HG03039 (cell line): ENCODE data around the gene NFIA.

Experiments
- ATAC-seq: cut with Tn5 transposase; IDR thresholded peaks from one replicate; pipeline ENCODE4 v1.9.1; 2021; ENCODE audit warnings: mild to moderate bottlenecking, moderate library complexity; ENCODE audit not compliant: unreplicated experiment

NFIA gene

DNA sequence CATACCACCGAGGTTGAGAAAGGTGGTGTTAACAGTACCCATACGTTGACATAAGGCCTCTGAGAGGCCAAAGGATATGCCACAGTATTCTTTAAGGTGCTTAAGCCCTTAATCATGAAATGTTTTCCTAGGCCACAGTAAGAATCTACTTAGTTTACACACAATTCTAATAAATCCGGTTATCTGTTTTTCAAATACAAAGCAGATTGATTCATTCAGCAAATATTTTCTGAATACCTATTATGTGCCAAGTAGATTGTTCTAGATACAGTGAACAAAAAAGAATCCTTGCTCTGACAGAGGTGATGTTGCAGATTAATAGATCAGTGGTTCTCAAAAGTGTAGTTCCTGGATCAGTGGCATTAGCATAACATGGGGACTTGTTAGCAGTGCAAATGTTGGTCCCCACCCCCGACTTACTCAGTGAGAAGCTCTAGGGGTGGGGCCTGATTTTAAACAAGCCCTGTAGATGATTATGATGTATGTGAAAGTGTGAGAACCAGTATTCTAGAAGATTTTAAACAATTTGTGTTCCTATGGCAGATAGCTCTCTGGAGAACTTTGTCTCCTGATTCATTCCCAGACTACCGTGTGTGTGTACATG lies 61.6 kb downstream of the NFIA start:
- no peak for ATAC-seq

DNA sequence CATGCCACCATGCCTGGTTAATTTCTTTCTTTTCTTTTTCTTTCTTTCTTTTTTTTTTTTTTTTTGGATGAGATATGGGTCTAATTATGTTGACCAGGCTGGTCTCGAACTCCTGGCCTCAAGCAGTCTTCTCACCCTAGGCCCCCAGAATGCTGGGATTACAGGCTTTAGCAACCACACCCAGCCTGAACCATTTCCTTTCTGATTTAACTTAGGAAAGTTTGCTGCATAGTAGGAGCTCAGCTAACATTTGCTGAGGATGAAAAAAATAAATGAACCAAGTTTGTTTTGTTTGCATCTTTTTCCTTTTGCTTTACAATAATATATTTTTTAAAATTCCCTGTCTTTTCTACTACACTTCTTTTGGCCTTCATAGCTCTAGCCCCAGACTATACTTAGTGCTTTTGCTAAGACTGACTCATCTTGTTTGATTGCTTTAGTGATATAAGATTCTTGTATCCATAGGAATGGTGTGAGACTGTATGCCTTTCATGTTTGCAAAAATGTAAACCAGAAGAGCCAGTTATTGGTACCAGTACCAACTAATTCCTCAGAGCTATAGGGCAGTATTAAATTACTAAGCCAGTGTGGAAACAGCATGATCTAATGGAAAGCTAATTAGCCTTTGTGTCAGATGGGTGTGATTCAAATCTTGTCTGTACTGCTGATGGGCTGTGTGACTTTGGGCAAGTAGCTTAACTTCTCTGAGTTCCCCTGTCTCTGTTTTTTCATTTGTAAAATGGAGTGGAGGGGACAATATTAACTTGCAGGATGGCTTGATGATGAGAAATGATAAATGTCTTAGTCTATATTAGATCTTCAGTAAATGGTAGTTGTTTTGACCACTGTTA lies 66.9 kb downstream of the NFIA start:
- no peak for ATAC-seq

DNA sequence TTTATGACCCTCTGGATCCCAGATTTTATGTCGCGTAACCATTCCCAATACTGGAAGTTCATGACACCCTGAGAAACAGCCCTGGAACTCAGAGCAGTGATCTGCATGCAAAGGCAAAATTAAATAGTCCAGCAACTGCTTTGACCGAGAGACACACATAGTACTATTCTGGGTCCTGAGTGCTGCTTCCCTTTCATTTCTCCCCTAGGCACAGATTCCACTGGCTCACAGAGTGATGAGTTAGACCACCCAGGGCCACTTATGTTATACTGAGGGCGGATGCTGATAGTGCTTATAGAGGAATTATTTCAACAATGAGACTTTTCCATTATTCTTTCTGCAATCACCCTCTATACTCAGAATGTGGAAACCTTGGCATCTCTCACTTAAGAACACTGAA lies 69.2 kb downstream of the NFIA start:
- no peak for ATAC-seq

DNA sequence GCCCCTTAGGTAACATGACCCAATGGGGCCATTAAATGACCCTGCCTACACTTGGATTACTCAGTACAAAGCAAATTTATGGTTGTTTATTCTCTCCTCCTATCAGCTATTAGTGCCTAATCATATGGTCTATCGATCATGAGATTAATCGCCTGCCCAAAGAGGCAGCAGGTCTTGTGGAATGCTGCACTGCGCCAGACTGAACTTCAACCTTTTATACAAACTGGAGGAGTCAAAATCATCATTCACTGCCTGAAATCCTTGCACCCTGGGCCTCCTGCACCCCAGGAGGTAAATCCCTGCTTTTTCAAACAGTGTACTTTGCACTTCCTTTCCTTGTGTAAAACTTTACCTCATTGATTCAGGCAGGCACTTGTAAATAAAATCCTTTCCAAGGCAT lies 69.7 kb downstream of the NFIA start:
- no peak for ATAC-seq

DNA sequence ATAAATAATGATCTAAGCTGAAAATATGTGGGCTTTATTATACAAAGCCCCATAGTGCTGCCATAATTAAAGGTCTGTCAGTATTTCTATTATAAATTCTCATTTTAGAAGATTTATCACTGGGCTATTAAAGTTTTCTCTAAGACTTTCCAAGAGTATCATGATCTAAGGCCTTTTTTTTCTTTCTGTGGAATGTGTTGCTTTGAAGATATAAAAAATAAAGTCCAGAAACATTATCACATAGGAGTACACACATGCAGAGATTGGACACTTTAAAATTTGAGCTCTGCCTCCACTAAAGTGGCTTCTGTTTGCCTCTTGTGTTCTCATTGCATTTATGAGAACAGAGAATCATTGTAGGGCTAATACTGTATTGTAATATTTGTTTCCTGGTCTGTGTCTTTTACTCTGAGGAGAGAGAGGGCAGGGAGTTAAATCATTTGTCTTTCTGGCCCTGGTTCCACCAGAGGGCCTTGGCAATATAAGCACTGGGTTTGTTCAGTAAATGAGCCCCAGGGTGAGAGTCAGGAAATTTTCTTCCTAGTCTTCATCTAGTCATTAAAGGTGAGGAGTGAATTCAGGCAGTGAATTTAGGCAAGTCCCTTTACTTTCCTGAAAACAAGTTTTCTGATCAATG lies 70.2 kb downstream of the NFIA start:
- ATAC-seq, result no peak

DNA sequence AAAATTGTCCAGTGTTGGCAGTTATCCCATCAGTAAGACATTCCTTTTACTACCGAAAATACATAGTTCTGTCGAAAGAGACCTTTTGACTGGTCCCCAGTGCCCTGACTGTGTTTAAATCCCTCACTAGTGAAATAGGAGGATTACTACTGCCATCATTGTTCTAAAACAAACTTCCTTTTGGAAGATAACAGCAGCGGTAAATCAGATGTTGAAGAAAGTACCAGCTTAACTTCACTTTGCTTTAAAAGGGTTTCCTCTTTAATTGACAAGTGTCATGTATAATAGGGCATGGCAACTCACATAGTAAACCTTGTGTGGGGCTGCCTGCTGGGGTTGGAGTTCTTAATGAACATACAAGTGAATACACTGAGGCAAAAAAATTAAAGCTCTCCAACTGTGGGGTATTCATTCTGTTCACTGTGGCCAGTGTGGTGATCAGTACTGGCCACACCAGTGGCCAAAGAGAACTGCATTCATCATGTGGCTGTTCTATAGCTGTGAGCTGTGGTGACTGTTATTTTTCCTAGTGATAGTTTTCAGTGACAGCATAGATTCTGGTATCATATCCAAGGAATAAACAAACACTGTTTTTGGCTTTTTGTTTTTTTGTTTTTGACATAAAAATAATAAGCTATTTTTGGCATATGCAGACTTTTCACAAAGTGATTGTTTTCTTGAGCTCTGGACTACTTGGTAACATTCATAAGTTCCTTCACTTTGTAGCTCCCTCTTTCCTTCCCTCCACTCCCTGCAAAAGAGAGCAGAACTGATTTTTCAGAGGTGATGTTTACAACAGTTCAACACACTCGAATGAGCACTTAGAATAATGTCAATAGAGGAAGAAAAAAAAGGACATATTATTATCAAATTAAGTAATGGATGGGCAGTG lies 74.5 kb downstream of the NFIA start:
- no peak for ATAC-seq

DNA sequence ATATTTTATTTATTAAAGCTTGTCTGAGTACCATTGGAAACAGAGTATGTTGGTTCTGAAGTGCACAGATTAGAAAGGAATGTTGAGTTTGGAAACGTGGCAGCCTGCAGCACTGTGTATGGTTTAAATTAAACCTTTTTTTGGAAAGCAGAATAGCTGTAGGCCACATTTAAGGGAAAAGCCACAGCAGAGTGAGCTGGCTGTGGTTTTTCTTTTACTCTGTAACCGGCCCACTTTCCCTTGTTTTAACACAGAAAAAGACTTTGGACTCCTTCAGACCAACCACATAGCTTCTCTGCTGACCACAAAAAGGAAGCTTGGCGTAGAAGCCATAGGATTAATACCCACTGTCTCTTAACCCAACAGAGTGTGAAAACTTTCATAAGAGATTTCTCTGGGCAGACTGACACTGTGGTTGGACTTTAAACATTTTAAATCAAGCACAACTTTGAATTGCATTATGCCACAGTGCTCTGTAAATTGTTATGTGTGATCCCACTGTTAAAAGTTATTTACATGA lies 75.2 kb downstream of the NFIA start:
- ATAC-seq, result no peak

DNA sequence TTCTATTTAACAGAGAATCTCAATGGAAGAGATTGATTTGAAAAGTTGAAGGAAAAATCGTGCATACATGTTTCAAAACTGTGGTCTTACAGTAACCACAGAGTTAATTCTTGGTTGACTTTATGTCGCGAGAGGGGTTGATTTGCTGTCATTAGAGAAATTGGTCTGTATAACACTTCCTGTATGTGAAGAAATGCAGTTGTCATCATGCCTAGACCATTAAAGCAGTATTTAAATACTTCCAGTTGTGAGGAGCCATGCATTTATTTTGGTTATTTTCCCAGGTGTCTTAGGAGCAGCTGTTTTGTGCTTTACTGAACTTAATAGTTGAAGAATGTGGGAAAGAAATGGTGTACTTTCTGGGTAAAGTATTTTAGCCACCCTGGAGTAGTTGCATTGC lies 76.2 kb downstream of the NFIA start:
- ATAC-seq, result no peak

DNA sequence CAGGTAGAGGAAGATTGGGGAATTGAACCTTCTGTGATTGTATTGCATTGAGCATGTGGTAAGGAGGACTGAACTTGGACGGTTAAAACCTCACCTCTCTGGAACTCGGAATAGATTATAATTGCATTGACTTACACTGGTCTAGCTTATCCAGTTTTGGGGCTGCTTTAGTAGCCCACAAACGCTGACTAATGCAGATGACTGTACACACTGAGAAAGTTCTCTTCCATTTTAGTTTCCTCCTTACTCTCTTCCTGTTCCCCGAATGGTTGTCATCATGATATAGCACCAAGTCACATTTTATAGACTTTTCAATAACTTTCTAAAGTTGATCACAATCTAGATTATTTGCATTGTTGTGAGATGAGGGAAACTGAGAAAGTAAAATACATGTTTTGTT lies 78.2 kb downstream of the NFIA start:
- no peak for ATAC-seq

DNA sequence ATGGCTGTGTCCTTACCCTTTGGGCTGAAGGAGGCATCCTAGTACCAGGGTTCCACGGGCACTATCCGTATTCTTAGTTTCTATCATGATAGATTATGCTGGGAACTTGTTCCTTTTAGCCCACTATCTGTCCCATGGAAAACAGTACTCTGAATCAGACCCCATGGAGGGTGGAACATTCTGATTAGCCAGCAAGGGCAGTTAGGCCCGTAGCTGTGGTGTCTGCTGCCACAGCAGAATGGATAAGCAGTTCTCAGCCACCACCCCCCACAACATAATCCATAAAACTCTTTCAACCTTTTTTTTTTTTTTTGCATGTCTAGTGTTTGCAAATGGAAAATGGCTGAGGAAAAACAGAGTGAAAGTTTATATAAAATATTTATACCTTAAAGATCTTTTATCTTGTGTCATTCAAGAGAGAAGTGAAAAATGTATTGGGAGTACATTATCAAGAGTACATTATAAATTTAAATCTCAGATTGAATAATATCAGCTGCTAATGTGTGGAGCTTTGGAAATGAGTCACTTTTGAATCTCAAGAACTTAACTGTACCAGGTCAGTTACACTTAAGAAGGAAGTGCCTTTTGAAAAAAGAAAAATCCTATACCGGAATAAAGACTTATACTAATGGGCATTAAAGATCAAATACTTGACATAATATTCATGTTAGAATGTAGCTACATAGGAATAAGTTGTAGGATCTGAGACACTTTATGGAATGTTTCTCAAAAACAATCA lies 80.3 kb downstream of the NFIA start:
- ATAC-seq, result no peak

DNA sequence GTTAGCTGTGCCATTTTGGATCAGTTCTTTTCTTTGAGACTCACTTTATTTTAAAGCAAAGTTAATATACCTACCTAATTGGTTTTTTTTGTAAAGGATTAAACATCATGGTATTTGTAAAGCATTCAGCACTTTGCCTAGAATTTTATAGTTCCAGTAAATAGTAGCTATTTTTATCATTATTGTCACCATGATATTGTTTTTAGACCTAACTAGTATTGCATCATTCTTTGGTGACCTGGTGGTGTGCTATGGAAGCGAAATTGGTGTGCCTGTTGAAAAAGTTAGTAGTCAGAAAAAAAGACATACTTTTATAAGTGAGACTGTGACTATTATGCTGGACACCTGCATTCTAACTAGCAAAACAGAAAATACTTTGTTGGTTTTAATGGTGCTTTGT lies 81.0 kb downstream of the NFIA start:
- no peak for ATAC-seq

DNA sequence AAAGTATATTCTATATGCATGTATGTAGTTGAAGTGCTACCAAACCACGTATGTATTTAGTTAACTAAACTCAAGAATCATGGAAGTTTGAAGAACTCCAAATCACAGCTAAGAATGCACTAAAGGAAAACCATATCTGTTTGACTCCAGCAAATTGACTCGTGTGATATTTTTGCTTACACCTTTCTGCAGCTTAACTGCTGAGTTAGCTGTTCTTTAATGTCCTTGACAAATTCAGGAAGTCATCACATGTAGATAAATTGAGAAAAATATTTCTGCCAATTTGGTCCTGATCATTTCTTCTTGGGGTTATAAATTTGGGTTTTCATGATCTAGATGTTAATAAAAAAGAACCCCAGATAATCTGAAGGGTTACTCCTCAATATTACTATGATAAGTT lies 83.0 kb downstream of the NFIA start:
- ATAC-seq, result no peak

DNA sequence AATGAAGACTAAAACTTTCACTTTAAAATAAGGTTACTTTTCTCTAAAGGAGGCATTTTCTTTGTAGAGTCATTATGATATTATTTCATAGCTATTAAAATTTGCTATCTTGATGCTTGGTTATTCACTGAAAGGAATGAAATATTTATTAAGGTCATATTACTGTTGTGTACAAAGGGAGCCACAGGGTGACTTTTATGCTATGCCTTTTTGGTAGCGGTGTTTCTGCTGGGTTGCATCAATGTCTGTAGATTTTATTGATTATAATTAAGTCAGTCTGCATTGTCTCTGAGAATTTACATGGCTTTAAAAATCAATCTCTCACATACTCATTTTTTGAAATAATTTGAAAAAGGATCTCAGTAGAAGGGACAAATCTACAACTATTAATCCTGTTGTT lies 84.9 kb downstream of the NFIA start:
- ATAC-seq, result no peak

DNA sequence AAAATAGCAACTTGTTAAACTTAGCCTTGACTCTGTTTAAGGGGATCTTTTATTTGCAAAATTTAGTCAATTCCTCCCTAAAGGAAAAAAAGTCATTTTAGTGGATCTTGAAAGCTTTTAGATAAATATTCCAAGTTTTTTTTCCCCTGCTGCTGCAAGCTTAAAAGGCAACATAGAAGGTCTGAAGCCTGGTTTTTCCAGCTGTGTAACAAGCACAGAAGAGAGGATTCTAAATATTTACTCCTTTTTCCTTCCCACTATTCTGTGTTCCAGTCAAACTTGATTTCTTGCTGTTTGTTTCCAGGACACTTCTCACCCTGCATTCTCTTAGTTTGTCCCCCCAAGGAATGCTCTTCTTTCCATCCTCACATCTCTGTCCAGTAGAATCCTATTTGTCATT lies 86.7 kb downstream of the NFIA start:
- ATAC-seq, result no peak

DNA sequence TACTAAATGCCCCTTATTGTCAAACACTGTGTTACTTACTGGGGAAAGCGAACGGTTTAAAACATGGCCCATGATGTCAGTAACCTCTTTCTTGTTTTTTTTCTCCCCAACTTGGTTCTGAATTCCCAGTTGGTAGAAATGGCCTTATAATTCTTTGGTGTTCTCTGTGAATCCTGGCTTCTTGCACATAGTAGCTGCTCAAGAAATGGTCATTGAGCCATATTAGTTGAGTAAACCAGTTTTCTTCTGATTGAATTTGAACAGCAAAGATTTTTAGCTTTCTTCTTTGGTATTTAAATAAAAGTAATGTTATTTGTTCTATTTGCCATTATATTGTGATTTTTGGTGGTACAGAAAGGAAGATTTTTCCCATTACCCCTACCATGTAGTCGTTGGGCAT lies 87.3 kb downstream of the NFIA start:
- ATAC-seq, result no peak

DNA sequence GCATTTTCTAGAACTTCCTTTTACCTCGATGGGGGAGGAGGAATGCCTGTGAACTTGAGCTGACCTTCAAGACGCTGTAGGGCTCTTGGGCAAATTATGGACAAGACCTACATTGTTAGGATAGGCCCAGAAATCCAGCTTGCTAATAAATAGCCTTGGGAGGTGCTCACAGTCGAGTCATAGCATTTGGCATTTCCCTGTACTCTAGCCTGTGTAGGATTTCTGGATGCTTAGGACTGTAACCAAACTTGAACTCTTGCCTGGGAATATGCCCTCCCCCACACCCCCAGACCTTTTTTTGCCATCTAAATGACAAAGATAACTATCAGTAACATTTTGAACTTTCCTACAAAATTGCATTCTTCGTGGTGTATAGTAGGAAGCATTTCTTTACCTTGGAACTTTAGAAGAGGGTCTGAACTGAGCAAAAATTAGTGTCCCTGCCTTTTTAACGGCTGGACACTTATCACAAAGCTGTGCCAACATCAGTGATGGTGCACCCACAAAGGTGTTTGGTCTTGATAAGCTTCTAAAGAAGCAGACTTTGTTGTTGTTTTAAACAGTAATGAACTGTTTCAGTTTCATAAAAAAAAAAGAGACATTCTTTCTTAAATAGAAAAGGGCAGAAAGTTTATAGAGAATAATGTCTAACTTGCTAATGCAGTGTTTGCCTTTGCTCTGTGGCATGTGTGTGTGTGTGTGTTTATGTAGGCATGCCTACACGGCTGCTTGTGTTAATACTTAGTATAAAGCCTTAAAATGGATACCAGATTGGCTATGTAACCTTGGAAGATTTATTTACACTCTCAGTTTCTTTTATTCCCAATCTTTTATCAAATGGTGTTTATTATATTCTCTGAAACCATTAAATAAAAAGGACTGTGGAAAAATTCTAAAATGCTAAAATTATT lies 88.2 kb downstream of the NFIA start:
- no peak for ATAC-seq

DNA sequence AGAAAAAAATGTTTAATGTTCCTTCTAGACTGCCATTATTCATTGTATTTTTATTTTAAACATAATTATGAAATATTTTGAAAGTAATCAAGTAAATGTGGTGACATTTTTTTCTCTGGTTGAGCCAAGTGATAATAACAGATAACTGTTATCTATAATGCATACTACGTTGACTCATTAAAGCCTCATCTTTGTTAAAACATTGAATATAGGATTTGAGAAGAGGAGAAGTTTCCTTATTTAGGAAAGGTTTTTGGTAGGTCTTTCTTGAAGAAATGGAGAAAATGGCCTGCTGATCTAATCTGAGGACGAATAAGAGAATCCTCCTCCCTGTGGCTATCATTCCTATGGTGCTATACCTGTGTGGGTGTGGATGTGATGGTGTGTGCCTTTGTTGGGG lies 89.0 kb downstream of the NFIA start:
- no peak for ATAC-seq

DNA sequence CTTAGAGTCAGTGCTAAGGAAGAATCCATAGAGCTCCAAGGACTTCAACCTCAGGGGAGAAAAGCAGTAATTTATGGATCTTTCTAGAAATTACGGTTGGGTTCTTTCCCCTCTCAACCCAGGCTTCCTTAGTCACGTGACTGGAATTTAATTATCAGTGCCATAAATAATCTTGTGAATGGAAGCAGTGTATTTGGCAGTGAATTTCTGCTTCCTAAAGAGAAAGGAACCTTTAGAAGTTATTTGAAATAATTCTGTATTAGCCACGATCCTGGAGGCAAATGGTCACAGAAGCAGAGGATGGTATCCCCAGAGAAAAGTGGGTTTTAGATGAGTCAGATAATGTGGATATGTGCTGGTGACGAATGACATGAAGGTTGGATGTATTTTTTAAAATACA lies 89.6 kb downstream of the NFIA start:
- ATAC-seq, result no peak

DNA sequence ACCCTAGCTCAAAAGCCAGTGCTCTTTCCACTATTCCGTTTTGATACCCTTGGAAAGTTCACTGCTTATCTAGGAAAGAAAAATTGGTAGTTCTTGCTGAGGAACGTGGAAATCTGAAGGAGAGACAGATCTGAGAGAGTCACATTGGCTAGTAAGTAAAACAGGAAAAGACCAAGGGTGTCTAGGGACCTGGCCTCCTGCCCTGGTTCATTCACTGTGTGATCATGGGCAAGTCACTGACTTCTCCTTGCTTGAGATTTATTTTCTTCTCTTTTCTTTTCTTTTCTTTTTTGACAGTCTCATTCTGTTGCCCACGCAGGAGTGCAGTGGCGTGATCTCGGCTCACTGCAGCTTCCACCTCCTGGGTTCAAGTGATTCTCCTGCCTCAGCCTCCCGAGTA lies 90.8 kb downstream of the NFIA start:
- ATAC-seq, result no peak
